Karpas-422 (cell line): ENCODE data around the gene KANK3. TPM values are rescaled to one million over a fixed set of nuclear protein-coding genes. Genes with fewer than 3 reads are reported as not detected.
"Not testable (repeated sequence)": the region's sequence is repeated elsewhere in the genome, so short reads cannot be mapped to it uniquely, and the experiment has no call there.

ENCODE experiments used
- DNase-seq: peaks from one replicate; pipeline ENCODE4 v3.0.0-alpha.2; 2015
- H2AFZ ChIP-seq: fragments of 200-600 bp; sonication (generic); 2 replicates; pipeline ENCODE4 v1.6.1; 2014; ENCODE audit warnings: antibody characterized with exemption, low read length, mixed read lengths
- H3K27ac ChIP-seq: fragments of 200-600 bp; sonication (generic); 2 replicates; pipeline ENCODE4 v1.5.1; 2014; ENCODE audit warnings: mild to moderate bottlenecking, low read length, moderate library complexity
- H3K27me3 ChIP-seq: fragments of 200-600 bp; sonication (generic); 2 replicates; pipeline ENCODE4 v1.6.1; 2014; ENCODE audit warnings: low read length, mixed read lengths
- H3K36me3 ChIP-seq: fragments of 200-600 bp; sonication (generic); 2 replicates; pipeline ENCODE4 v1.6.1; 2014; ENCODE audit warnings: low read length, mixed read lengths; ENCODE audit not compliant: insufficient read depth
- H3K4me1 ChIP-seq: fragments of 200-600 bp; sonication (generic); 2 replicates; pipeline ENCODE4 v1.6.1; 2014; ENCODE audit warnings: mild to moderate bottlenecking, low read length, mixed read lengths
- H3K4me2 ChIP-seq: fragments of 200-600 bp; sonication (generic); 2 replicates; pipeline ENCODE4 v1.6.1; 2014; ENCODE audit warnings: low read length, low read depth, mild to moderate bottlenecking; ENCODE audit not compliant: poor library complexity, severe bottlenecking
- H3K4me3 ChIP-seq: fragments of 200-600 bp; sonication (generic); 2 replicates; pipeline ENCODE4 v1.5.1; 2014; ENCODE audit warnings: mild to moderate bottlenecking, antibody characterized with exemption, low read length, mixed read lengths
- H3K79me2 ChIP-seq: fragments of 200-600 bp; sonication (generic); 2 replicates; pipeline ENCODE4 v1.6.1; 2014; ENCODE audit warnings: mild to moderate bottlenecking, low read length, mixed read lengths
- H3K9ac ChIP-seq: fragments of 200-600 bp; sonication (generic); 2 replicates; pipeline ENCODE4 v1.6.0; 2014; ENCODE audit warnings: low read length
- H3K9me2 ChIP-seq: fragments of 200-600 bp; sonication (generic), shearing (Covaris generic); replicated peaks from 2 replicates; pipeline ENCODE4 v1.6.0; 2014; ENCODE audit warnings: mild to moderate bottlenecking, low read length, moderate library complexity; ENCODE audit not compliant: insufficient read depth
- H3K9me3 ChIP-seq: fragments of 300-700, 200-600 bp; sonication (generic); 2 replicates; pipeline ENCODE4 v1.6.1; 2014; ENCODE audit warnings: low read length, mixed read lengths
- H4K20me1 ChIP-seq: fragments of 200-600 bp; sonication (generic); 2 replicates; pipeline ENCODE4 v1.6.1; 2014; ENCODE audit warnings: mild to moderate bottlenecking, antibody characterized with exemption, low read length, low read depth; ENCODE audit not compliant: insufficient read depth
- total RNA-seq: library from RNA; depleted of rRNA; stranded (reverse); fragments of >200 nt; shearing (Covaris generic); gene quantifications from 2 replicates; pipeline ENCODE4 v1.2.3, GENCODE V29; 2014; ENCODE audit warnings: low replicate concordance

The KANK3 gene
- total RNA-seq, 1 experiment from 2014 or later = not detected

- not testable (repeated sequence) for H4K20me1 ChIP-seq, H3K4me2 ChIP-seq, H3K27ac ChIP-seq, H3K36me3 ChIP-seq, H3K4me1 ChIP-seq, H3K9me3 ChIP-seq, H3K79me2 ChIP-seq, H3K9ac ChIP-seq, H3K9me2 ChIP-seq, H3K27me3 ChIP-seq, H3K4me3 ChIP-seq, DNase-seq, H2AFZ ChIP-seq
Measured at GRCh38 chr19:8375766-8376165, 32.7 kb upstream of the KANK3 start.

GRCh38 chr19:8373867-8374813 is 31.1 kb upstream of the KANK3 start:
- Histone ChIP-seq H3K4me1 (no peaks in the 10 kb centered on the region), H3K27ac (no peak overlapping the region), H3K36me3 (no peaks in the 10 kb centered on the region), H3K79me2 (no peaks in the 10 kb centered on the region), H2AFZ (no peak overlapping the region), H3K9me2 (no peaks in the 10 kb centered on the region), H3K9me3 (no peaks in the 10 kb centered on the region), H3K4me2 (no peak overlapping the region), H3K27me3 (no peaks in the 10 kb centered on the region), H4K20me1 (no peaks in the 10 kb centered on the region), H3K4me3 (no peak overlapping the region), H3K9ac (no peak overlapping the region)
- DNase-seq = no peak

- no peak overlapping the region for H3K4me2 ChIP-seq
Measured at GRCh38 chr19:8371011-8371804, 28.1 kb upstream of the KANK3 start.

GRCh38 chr19:8370176-8371010 is 27.3 kb upstream of the KANK3 start:
- Histone ChIP-seq H3K27me3 (no peaks in the 10 kb centered on the region), H3K4me3 (no peak overlapping the region), H3K4me2 (no peak overlapping the region), H3K27ac (no peak overlapping the region), H2AFZ (no peak overlapping the region), H3K9ac (no peak overlapping the region), H3K4me1 (no peaks in the 10 kb centered on the region), H3K79me2 (no peaks in the 10 kb centered on the region), H3K9me2 (no peaks in the 10 kb centered on the region), H4K20me1 (no peaks in the 10 kb centered on the region), H3K36me3 (no peaks in the 10 kb centered on the region), H3K9me3 (no peaks in the 10 kb centered on the region)
- no peak for DNase-seq

More at GRCh38 chr19:8371011-8371804, 28.1 kb upstream of the KANK3 start:
- H3K27ac ChIP-seq = no peak overlapping the region
- no peaks in the 10 kb centered on the region for H3K9me2 ChIP-seq
- no peak for DNase-seq
- no peaks in the 10 kb centered on the region for H3K4me1 ChIP-seq
- H3K9ac ChIP-seq = no peak overlapping the region
- H3K36me3 ChIP-seq = no peaks in the 10 kb centered on the region
- H3K79me2 ChIP-seq = no peaks in the 10 kb centered on the region
- no peaks in the 10 kb centered on the region for H3K9me3 ChIP-seq
- no peaks in the 10 kb centered on the region for H3K27me3 ChIP-seq
- no peak overlapping the region for H2AFZ ChIP-seq
- H3K4me3 ChIP-seq = no peak overlapping the region
- H4K20me1 ChIP-seq = no peaks in the 10 kb centered on the region

- Histone ChIP-seq H3K9me2 (no peaks in the 10 kb centered on the region), H3K9ac (no peak overlapping the region), H3K4me3 (no peak overlapping the region), H3K27me3 (no peaks in the 10 kb centered on the region), H3K27ac (no peak overlapping the region), H3K36me3 (no peaks in the 10 kb centered on the region), H2AFZ (no peak overlapping the region), H3K4me1 (no peaks in the 10 kb centered on the region), H3K79me2 (no peaks in the 10 kb centered on the region), H3K9me3 (no peaks in the 10 kb centered on the region), H4K20me1 (no peaks in the 10 kb centered on the region), H3K4me2 (no peak overlapping the region)
- no peak for DNase-seq
Measured at GRCh38 chr19:8367327-8368001, 24.4 kb upstream of the KANK3 start.

GRCh38 chr19:8366961-8367326 is 23.9 kb upstream of the KANK3 start:
- H3K4me2 ChIP-seq = no peak overlapping the region
- no peak overlapping the region for H3K27ac ChIP-seq
- H3K9me2 ChIP-seq = no peaks in the 10 kb centered on the region
- DNase-seq = no peak
- no peaks in the 10 kb centered on the region for H3K4me1 ChIP-seq
- no peak overlapping the region for H3K4me3 ChIP-seq
- no peaks in the 10 kb centered on the region for H3K79me2 ChIP-seq
- no peak overlapping the region for H2AFZ ChIP-seq
- no peaks in the 10 kb centered on the region for H3K36me3 ChIP-seq
- no peak overlapping the region for H3K9ac ChIP-seq
- no peaks in the 10 kb centered on the region for H3K9me3 ChIP-seq
- no peaks in the 10 kb centered on the region for H3K27me3 ChIP-seq
- no peaks in the 10 kb centered on the region for H4K20me1 ChIP-seq

- H4K20me1 ChIP-seq = no peaks in the 10 kb centered on the region
- no peak overlapping the region for H3K27ac ChIP-seq
- H3K36me3 ChIP-seq = no peaks in the 10 kb centered on the region
- H3K9me2 ChIP-seq = no peaks in the 10 kb centered on the region
- H2AFZ ChIP-seq = no peak overlapping the region
- no peak overlapping the region for H3K9ac ChIP-seq
- no peak overlapping the region for H3K4me2 ChIP-seq
- H3K27me3 ChIP-seq = no peaks in the 10 kb centered on the region
- no peaks in the 10 kb centered on the region for H3K4me1 ChIP-seq
- H3K79me2 ChIP-seq = no peaks in the 10 kb centered on the region
- no peak for DNase-seq
- H3K4me3 ChIP-seq = no peak overlapping the region
- no peaks in the 10 kb centered on the region for H3K9me3 ChIP-seq
Measured at GRCh38 chr19:8366121-8366581, 23.1 kb upstream of the KANK3 start.
